Diencephalon (tissue), 1 donor: ENCODE data around the gene NUP107. TPM values are rescaled to one million over a fixed set of nuclear protein-coding genes. Genes with fewer than 3 reads are reported as not detected.

Experiments used
- total RNA-seq: library from RNA; depleted of rRNA; stranded (reverse); fragments of >200 nt; gene quantifications from one replicate; pipeline ENCODE4 v1.2.3, GENCODE V29; 2014

Gene NUP107
- total RNA-seq, result 48.2 TPM

DNA sequence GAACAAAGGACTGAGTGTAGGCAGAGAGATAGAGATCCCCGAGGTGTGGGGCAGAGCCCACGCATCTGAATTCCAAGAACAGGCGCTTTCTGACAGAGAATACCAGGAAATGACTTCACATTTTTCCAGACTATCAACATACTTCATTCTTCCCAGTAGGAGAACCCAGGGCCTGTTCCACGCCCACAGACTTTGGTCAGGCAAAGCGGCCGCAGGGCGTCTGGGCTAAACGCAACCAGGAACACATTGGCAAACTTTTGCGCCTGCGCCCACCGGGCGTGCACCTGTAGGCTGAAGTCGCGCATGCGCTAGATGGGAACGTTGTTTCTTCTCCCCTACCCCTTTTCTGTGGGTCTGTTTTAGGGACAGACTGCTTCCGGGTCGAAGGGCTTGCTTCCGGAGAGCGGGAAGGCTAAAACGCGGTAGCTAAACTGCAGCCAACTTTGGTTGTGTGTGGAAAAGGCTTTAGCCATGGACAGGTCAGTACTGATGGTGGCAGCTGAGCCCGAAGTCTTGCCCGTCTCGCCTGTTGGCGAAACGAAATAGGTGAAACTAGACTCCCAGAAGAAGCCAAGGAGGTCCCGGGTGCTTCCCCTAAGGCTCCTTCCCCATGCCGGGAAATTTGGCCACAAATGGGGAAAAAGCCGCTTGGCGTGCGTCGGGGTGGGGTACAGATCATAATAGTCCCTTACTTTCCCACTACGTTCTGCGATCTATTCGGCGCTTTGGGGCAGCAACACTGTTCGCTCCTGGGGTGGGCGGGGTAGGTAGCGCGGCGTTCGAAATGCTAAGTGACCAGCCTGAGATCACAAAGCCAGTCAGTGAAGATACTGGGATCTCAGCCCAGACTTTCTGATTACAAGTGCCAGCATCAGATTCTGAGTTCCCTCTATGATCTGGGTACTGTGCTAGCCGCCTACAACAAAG is at the start of gene NUP107:
NUP107 (plus strand) TSS at position 384 of the 927 bp plus-strand sequence; CDS start at position 472, 88 bp downstream.

DNA sequence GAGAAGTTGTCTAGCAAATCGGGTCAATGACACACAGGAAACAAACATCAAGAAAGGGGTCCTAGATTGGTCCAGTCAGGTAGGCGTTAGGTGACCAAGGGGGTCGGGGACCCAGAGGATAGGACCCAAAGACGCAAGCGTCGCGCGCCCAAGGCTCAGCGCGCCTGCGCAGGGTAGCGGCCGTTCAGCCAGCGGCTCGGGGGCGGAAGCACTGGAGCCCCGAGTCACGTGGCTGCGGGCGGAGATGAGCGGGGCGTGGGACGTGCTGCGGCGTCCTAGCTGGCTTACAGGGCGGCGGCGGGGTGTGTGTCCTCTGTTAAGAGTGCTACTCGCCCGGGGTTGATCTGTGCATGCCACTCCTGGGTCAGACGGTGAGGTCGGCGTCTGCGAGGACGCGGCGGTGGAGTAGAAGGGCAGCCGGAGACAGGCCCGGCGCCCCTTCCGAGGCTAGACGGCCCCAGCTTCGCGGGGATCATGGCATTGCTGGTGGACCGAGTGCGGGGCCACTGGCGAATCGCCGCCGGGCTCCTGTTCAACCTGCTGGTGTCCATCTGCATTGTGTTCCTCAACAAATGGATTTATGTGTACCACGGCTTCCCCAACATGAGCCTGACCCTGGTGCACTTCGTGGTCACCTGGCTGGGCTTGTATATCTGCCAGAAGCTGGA is 59.3 kb downstream of the NUP107 start, which contains the start of gene SLC35E3:
SLC35E3 (plus strand) TSS at position 273 of the 668 bp plus-strand sequence; CDS start at position 475, 202 bp downstream.

Other genes starting within 250 kb of the NUP107 start
- gene RAP1B, start 76.1 kb upstream of the NUP107 start, total RNA-seq, result 131 TPM
- 11.8 TPM for gene SLC35E3, start 59.2 kb downstream of the NUP107 start, total RNA-seq
- gene MDM2, start 121.2 kb downstream of the NUP107 start, total RNA-seq, result 40.8 TPM
- gene CPM, start 246.2 kb downstream of the NUP107 start, total RNA-seq, result 2.5 TPM